ENCODE data around the gene ELMO3.

GRCh38 chr16:67157106-67157748 is 41.7 kb upstream of the ELMO3 start:
- TF ChIP-seq EZH2phosphoT487 (IDR thresholded peaks at IDR 0.05): no peak
- TF ChIP-seq, protein P1, sequence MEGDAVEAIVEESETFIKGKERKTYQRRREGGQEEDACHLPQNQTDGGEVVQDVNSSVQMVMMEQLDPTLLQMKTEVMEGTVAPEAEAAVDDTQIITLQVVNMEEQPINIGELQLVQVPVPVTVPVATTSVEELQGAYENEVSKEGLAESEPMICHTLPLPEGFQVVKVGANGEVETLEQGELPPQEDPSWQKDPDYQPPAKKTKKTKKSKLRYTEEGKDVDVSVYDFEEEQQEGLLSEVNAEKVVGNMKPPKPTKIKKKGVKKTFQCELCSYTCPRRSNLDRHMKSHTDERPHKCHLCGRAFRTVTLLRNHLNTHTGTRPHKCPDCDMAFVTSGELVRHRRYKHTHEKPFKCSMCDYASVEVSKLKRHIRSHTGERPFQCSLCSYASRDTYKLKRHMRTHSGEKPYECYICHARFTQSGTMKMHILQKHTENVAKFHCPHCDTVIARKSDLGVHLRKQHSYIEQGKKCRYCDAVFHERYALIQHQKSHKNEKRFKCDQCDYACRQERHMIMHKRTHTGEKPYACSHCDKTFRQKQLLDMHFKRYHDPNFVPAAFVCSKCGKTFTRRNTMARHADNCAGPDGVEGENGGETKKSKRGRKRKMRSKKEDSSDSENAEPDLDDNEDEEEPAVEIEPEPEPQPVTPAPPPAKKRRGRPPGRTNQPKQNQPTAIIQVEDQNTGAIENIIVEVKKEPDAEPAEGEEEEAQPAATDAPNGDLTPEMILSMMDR (IDR thresholded peaks at IDR 0.05): no peak
- TF ChIP-seq EZH2 (IDR thresholded peaks at IDR 0.05): no peak

All from neural progenitor cell (in vitro differentiated cells).